GM18508 (cell line): ENCODE data around the gene CHMP4B.

ENCODE experiments used
- ATAC-seq: cut with Tn5 transposase; IDR thresholded peaks from one replicate; pipeline ENCODE4 v1.9.1; 2021; ENCODE audit warnings: moderate number of reproducible peaks; ENCODE audit not compliant: insufficient read depth, unreplicated experiment

CHMP4B gene

GRCh38 chr20:33884633-33885032 lies 73.5 kb downstream of the CHMP4B start:
- no peak for ATAC-seq

GRCh38 chr20:33889312-33889711 lies 78.2 kb downstream of the CHMP4B start:
- ATAC-seq: no peak

GRCh38 chr20:33890557-33890956 lies 79.4 kb downstream of the CHMP4B start:
- no peak for ATAC-seq

- ATAC-seq: no peak
These were observed 82.2 kb downstream of the CHMP4B start for GRCh38 chr20:33893314-33893713.

- no peak for ATAC-seq
These were observed 83.7 kb downstream of the CHMP4B start for GRCh38 chr20:33894798-33895197.

- ATAC-seq: no peak
These were observed 85.4 kb downstream of the CHMP4B start for GRCh38 chr20:33896509-33896908.

- ATAC-seq: no peak
These were observed 86.3 kb downstream of the CHMP4B start for GRCh38 chr20:33897313-33897912.

GRCh38 chr20:33899106-33899505 lies 88.0 kb downstream of the CHMP4B start:
- no peak for ATAC-seq

- no peak for ATAC-seq
These were observed 89.5 kb downstream of the CHMP4B start for GRCh38 chr20:33900521-33901131.

GRCh38 chr20:33901132-33901523 lies 90.0 kb downstream of the CHMP4B start:
- no peak for ATAC-seq

GRCh38 chr20:33902011-33902410 lies 90.9 kb downstream of the CHMP4B start:
- ATAC-seq: no peak
